Bone marrow (tissue), 2 donors: ENCODE data around the gene SCN2B.
A peak's percentile ranks its signal among the peaks of the same experiment; 100 is the strongest.

ENCODE experiments used
- DNase-seq, 2 donors: peaks; one replicate each; lab custom pipeline; 2025; lab: John Stamatoyannopoulos, UW

The SCN2B gene

DNA sequence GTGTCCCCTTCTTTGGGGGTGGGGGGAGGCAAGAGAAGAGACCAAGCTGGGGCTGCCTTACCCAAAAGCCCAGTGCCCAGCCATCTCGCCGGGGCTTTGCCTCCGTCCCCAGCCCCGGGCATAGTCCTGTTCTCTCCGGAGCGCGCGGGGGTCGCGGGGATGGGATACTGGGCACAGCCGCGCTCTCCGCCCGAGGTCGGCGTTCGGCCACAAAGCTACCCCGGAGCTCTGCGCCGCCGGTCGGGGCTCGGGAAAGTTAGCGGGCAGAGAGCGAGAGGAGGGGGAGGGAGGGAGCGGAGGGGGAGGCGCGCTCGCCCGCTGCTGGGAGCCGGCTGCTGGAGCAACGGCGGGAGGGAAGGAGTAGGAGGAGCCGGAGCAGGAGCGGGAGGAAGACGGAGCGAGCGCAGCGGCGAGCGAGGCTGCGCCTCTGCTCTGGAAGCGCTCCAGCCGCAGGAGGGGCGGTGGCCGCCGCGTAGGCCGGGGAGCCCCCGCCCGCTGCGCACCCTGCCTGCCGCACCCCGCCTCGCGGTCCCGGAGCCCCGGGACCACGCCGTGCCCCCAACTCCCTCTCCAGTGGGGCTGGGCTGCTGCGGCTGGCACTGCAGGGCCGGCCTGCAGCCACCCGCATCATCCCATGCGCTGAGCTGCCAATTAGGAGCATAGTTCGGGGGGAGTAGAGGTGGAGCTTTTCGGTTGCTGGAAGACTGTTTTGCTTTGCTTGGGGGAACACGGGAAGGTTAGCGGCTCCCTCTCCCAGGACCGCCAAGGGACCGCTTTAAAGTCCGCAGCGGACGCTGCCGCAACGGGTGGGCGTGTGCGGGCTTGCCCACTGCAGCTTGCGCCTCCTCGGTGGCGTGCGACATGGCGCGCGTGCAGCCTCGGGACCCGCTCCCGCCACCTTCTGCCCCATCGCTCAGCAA, 23.6 kb downstream of the SCN2B start, which contains the start of gene SCN4B:
SCN4B (minus strand) TSS at position 272 of the 920 bp plus-strand sequence; CDS start at position 122, 150 bp downstream.
- no peak for DNase-seq

DNA sequence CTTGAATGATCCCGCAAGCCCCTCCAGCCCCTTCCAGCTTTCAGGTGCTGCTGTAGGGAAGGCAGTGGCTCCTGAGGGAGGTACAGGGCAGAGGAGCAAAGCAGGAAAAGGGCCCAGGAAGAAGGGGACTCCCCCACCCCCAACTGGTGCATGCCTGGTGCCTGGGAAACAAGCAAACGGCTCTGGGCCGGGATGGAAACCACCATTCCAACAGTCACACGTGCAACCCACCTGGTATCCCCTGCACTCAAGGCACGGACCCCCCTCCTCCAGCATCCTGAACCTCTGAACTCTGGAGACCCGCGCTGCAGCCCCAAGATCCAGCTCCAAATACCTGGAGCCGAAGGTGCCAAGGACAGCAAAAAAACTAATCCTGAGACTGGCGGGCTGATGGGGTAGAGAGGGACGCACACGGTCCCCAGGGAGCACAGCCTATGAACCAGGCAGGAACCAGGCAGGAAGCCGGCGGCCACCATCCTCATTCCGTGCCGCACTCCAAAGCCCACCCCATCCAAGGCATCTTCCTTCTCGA, 24.4 kb downstream of the SCN2B start:
- DNase-seq = no peak

DNA sequence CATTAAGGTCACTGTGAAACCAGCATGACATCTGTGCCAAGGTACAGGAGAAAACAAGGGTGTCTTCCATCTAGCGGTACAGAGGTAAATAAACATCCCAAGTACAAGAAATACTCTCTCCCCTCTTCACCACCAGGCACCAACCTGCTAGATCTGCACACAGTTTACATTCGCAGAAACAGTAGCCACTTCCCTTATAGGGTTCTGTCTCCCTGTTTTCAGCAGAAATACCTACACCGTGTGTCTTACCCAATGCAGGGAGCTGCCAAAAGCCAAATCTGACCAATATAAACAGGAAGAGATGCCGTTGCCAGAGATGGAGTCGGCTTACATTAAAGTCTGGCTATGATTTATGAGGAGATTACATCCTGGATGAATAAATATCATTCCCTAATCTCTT, 25.0 kb downstream of the SCN2B start:
- DNase-seq = no peak

DNA sequence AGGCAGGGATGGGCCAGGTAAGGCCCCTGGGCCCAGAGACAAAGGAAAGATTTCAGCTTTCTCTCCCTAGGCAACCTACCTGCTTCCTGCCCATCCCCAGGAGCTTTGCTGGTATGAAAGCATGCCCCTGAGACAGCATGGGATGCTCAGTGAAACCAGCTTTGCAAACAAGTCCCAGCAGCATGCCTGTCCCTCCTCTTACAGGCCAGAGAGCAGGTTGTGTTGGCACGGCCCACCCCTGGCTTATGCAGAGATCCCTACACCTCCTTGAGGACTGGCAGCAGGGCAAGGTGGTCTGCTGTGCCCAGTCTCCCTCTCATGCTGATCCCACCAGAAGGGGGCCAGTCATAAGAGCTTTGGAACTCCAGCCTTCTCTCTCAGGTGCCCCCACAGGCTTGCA, 26.9 kb downstream of the SCN2B start:
- no peak for DNase-seq

DNA sequence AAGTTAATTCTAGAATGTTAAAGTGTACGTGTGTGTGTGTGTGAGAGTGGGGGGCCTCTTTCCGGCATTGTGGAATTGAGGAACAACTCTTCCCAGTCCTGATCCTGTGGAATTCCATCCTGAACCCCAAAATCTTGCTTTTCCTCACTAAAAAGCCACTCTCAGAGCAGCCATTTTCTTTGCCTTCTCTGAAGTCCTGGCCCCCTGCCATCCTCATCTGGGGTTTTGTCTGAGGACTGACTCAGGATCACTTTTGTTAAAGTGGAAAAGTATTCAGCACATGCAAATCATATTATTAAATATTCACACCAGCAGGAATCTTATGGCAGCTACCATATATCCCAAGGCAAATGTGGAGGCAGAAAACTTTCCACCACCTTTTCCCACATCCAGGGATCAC, 27.6 kb downstream of the SCN2B start:
- DNase-seq = no peak

DNA sequence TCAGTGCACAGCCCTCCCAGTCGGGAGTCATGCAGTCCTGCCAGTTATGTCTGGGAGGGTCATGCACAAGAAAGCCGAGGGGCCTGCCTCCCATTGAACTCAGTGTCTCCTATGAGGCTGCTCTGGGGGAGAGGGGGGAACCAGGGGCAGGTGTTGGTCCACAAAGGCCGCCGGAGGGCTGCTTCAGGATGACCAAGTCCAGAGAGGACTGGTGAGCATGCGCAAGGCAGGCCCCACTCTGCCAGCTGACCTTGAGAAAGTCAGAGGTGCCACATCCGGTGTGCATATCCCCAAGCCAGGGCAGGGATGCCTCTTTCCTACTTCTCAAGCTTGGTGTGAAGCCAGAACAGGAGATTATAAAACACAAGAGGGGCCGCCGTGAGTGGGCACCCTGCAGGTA, 28.2 kb downstream of the SCN2B start:
- no peak for DNase-seq

DNA sequence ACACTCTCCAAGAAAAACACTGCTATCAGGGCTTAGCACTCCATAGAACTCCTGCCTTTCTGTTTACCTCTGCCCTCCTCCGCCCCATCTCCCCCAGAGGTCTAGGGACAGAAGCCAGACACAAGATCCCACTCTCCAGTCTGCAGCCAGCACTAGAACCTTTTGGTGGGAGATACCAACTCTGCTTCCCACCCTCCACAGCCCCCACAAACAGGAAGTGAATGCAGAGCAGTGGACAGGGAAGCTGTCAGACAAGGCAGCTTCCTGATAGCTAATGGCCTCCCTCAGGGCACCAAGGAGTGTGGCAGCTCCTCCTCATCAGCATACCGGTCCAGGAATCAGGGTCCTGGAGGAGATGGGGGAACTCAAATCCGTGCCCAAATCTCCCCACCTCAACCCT, 28.9 kb downstream of the SCN2B start:
- DNase-seq = no peak

DNA sequence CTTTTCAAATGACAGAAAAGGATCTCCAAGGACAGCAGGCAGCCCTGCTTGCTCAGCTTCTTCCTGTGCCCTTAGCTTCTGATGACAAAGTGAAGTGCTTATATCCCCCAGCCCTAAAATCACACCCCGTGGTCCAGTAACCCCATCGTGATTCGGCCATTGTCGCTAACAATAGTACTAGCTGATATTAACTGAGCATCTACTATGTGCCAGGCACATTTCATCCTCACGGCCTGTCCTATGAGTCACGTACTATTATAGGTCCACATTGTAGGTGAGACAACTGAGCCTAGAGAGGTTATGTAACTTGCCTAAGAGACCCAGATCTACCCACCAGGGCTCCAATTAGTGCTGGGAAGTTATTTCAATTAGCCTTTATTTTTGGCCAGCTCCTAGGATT, 29.9 kb downstream of the SCN2B start:
- no peak for DNase-seq

DNA sequence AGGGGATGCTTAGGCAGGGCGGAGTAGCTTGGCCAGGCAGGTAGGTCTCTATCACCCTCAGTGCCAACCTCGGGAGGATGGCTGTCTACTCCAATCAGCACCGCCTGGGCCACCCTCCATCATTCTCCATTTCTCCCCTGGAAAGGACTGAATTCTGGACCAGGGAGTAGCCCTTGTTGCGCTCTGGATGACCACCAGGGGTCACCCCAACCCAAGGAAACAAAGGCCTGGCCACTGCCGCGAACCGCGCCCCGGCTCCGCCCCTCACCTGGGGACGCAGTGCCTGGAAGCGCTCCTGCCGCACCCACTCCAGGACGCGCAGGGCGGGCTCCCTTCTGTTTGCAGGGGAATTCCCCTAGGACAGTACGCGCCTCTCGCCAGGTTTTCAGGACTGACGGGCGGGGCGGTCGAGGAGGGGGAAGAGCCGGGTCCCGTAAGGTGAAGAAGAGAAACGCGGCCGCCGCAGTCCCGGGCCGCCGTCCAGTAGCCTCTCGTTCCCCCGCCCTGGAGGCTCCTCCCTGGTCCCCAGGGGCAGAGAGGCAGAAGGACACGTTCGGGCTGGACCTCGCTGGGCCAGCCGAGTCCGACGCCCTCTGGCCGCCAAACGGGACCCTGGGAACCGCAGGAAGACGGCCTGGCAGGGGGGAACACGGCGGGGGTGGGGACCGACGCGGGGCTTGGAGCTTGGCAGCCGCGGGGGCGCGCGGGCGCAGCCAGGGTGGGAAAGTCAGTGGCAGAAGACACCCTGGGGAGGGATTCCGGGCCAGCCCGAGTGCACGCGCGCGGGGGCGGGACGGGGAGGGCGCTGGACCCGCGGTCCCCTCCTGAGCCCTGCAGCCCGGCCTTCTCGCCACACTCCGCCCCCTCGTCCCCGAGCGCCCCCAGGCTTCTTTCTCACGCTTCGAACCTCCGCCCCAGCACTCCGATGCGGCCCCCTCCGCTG, 30.9 kb downstream of the SCN2B start:
- DNase-seq = peak; percentile 62 to 74

DNA sequence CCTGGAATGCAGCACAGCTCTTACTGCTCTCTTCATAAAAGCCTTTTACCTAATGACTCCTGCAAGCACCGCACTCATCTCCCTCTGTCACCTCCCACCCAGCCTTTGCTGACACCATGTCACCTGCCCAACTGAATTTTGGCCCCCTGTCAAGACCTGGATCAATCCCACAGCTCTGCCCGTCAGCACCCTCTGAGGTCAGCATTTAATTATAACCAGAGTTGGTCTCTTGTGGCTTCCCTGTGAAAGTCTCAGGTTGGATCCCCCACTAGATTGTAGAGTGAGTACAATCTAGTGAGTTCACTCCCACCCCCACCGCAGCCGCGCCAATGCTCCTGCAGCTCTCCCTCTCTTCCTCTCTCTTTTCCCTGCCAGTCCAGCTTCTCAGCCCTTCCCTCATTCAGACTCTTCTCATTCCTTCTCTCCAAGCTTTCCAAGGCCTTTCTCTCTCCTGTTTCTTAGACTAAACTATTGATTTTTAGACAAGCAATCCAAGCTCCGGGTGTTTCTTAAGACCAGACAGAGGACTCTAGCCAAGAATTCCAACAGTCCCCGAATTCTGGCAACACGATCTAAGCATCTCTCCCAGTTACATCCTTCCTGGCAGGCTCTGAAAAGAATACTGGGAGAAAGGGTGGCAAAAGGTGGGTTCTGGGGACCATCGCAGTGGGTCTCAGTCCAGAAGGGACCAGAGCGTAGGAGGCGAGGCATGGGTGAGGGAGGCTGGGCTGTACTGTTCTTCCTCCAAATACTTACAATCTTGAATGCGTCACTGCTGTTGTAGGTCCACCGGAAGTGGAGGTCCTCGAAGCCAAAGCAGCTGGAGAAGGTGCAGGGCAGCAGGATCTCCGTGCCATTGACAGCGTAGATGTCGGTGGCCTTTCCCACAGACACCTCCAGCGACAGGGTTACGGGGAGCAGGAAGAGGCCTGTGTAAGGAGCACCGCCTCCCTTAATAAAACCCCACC, 31.9 kb downstream of the SCN2B start:
- DNase-seq = no peak

DNA sequence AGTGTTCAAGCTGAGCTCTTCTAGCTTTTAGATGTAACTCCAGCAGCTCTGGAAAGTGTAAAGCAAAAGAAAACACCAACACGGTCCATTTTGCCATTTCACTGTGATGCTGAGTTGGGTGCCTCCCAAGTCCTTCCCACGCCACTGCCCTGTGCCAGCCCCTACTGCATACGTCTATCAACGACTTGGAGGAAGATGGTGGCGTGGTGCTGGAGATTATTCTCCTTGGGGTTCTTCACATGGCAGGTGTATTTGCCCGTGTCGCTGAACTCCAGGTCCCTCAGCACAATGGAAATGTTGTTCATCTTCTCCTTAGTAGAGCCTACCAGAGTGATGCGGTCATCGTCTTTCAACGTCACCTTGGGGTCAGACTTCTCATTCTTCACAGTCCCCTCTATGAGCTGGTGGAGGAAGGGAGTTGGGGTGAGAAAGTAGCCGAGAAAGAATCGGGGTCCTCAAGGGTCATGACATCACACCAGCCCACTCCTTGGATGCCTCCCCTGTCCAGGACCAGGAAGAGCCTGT, 32.7 kb downstream of the SCN2B start:
- no peak for DNase-seq

DNA sequence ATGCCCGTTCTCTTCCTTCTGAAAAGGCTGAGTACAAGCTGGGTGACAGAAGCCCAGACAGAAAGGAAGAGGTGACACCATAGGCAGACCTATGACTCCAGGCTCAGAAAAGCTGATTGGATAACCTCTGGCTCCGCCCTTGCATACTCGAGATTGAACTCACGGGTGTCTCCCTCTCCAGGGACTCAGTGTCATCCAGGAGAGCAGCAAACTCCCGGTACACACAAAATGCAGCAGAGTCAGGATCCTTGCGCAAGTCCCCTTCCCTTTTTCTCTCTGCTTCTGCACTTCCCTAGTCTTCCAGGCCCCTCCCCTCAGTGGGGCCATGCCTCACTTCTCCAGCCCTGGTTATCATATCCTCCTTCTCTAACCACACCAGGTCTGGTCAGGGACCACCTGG, 33.6 kb downstream of the SCN2B start:
- peak in 1 of 2 donors; percentile 15 for DNase-seq

DNA sequence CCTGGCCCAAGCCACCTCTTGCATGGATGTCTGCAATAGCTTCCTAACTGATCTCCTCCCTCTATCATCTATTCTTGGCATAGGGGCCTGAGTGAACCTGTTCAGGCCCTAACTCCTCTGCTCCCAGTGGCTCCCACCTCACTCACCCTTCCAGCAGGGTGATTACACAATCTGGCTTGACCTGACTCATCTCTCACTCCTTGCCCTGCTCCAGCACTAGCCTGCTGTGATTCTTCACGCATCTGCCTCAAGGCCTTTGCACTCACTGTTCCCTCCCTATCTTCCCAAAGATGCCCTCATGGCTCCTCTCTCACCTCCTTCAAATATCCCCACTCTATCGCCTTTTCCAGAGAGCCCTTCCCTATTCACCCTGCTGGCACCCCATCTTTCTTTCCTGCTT, 34.4 kb downstream of the SCN2B start:
- DNase-seq = no peak

DNA sequence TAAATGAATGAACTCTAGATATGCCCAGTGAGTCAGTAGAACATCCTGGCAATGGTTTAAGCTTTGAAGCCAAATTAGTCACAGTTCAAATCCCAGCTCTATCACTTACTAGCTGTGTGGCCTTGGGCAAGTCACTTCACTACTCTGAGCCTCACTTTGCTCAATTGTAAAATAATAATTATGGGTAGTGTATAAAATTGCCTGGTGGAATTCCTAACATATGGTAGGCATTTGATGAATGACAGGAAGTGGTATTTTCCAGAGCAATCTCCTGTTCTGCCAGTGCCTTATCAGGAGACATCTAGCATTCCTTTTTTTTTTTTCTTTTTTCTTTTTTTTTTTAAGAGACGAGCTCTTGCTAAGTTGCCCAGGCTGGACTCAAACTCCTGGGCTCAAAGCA, 36.9 kb downstream of the SCN2B start:
- no peak for DNase-seq

DNA sequence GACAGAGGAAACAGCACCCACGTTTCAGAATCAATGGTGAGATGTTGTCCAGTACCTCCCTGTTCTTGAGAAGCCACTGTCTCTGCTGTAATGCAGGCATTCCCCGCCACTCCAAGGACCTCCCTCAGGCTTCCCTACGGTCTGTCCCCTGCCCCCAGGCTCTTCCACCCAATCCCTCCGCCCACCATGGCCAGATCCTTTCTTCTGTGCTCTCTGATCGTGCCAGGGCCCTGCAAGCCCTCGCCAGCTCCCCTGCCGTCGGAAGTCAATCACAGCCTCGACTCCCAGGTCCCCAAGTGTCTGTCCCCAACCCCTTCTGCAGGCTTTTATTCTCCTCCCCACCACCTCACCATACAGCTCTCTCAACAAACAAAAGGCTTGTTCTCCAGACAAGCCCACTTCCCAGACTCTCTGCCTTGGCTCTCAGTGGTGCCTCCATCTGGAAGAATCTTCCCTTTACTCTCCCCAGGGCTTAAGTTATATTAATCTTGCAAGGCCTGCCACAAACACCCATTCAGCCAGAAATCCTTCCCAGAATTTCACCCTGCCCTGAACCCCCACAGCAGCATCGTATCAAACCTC, 37.5 kb downstream of the SCN2B start:
- no peak for DNase-seq

DNA sequence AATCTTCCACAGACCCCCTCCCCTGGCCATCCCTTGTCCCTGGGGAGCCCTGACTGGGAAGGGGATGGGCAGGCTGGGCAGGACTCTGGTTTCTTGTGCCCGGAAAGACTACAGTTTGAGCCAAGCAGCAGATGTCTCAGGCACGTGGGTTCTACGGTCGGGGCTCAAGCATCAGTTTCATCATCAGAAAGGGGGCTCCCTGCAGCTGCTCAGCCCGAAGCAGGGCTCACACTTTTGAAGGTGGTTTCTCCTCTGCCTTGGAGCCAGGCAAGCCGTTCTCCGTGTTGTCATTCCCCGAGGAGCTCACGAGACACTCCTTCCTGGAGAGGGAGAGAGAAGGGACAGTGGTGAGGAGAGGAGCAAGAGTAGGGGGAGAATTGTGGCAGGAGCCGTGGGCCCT, 39.6 kb downstream of the SCN2B start:
- DNase-seq = no peak

DNA sequence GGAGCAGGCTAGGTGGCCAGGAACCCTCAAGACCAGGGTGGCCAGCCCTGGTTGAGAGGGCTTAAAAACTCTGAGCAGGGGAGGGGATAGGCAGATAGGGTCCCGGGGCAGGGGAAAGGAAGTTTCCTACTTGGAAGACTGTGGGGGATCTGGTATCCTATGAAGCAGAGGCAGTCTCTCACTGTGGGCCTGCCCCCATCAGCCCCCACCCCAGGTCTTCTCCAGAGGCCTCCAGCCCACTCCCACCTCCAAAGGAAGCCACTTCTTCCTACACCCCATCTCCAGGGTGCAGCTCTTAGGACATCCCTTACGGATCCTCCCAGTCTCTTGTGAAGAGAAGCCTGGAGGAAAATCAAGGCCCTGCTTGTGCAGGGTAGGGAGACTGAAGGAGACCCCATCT, 40.1 kb downstream of the SCN2B start:
- DNase-seq = no peak

DNA sequence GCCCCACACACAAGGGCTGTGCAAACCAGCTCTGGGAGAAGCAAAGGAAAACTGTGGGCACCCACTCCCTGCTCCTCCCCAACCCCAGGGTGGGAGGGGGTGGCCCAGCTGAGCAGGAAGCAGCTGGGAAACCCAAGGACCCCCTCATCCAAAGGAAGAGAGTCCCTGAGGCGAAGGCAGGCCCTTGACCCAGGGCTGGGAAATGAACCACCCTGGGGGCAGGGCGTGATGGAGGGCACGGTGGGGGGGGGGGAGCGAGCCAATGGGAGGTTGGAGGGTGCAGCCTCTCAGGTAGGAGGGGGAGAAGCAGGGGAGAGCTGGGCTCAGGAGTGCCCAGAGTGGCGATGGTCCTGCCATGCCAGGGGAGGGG, 40.7 kb downstream of the SCN2B start:
- no peak for DNase-seq

DNA sequence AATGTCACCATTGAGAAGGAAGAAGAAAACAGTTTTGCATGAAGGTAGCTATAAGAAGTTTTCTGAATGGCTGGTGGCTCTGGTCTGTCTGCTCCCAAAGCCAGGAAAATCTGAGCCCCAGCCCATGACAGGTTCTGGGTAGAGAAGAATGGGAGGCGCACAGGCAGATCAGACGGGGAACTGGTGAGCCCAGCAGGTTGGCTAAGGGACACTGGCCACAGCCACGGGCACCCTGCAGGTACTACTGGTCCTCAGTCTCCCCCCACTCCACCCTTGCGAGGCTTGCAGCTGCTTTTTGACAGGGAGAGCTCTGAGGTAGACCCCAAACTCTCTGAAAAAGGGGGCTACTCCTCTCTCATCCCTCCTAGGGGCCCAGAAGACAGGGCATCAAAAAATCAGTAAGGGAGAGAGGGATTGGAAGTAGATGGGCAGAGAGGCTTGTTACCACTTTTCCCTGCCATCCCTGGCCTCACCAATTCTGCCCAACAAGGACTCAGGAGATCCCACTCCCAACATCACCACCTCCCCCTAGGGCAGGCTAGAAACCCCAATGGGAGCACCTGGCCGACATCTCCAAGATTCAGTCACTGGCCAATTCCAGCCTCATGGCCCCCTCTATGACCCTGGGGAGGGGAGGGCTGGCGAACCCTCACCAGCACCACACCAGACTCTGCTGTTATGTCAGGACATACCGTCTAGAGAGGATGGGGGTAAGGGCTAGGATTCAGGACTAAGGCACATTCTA, 41.2 kb downstream of the SCN2B start:
- DNase-seq = no peak

DNA sequence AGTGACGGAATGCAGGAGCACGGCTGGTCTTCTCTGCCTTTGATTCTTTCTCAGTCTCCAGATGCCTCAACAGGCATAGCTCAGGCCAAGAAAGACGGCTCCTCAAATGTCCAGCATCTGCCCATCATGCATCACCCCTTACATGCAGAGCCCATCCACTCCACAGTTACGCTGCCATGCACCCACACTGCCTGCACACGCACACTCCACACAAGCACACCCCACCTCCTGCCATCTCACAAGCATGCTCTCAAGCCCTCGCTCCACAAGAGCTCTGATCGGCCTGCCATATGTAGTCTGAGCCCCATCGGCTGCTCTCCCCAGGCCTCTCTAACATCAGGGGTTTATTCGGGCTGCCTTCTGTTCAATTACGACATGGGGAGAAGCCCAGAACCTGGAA, 42.6 kb downstream of the SCN2B start:
- no peak for DNase-seq
